ENCODE results near the gene PPP2R2C. TPM values are rescaled to one million over a fixed set of nuclear protein-coding genes. Genes with fewer than 3 reads are reported as not detected.
A peak's percentile ranks its signal among the peaks of the same experiment; 100 is the strongest.

Gene PPP2R2C
- total and polyA plus RNA-seq, 2 donors (not counting 1 experiment from before 2014, with no cell fraction given): 0.10 to 0.17 TPM

DNA sequence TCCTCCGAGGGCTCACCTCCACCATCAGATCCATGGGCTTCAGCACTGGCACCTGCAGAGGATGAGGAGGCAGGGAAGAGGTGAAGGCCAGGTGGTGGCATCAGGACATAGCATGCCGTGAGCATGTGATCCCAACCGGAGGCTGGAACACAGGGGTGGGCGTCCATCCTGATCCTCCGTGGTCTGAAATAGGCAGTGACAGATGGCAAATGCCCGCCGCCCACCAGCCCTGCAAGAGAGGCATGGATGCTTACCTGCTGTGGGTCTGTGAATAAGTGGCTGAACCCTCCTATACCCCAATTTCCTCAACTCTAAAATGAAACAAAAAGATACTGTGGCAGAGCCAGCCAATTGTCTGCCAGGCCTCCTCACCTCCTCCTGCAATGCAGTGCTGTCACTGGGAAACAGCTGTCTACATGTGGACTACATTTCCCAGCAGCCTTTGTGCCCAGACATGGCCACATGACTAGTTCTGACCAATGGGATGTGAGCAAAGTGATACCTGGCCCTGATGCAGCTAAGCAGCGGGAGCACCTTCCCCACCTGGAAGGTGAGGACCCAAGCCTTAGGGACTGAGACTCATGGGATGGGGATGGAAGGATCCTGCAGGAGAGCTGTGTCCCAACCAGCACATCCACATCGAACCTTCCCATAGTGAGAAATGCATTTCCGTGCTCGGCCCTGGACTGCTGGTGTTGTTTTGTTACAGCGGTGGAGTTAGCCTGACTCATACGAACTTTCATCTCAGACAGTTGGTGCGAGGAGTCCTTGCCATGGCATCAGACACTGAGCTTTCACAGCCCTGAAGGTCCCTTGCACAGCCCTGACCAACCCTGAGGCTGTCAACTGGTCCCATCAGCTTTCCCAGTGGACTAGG, 99.5 kb downstream of the PPP2R2C start:
- no peak for TF ChIP-seq CTCF (conservative IDR thresholded peaks at IDR 0.05 in 1 of 2, IDR thresholded peaks at IDR 0.05 in 1 of 2; ENCODE audit: low read depth in 1 of 2, low read length in 2 of 2)
- no peak for TF ChIP-seq EZH2 (IDR thresholded peaks at IDR 0.05; ENCODE audit: low read length, missing control alignments)
- H3K4me3 ChIP-seq (replicated peaks in 1 of 4; ENCODE audit: control extremely low read depth in 1 of 4, insufficient read depth in 1 of 4, low read depth in 3 of 4, low read length in 4 of 4): no peak overlapping the region
- no peaks in the 10 kb centered on the region for H3K27me3 ChIP-seq (ENCODE audit: control insufficient read depth, insufficient read depth, low read length)
- no peaks in the 10 kb centered on the region for H4K20me1 ChIP-seq (ENCODE audit: control insufficient read depth, extremely low read depth, insufficient read depth, low read length)
- H3K36me3 ChIP-seq (ENCODE audit: control insufficient read depth, insufficient read depth, low read length): no peaks in the 10 kb centered on the region
- H3K4me2 ChIP-seq (ENCODE audit: extremely low read depth, insufficient read depth, low read length): no peak overlapping the region
- no peaks in the 10 kb centered on the region for H3K9me3 ChIP-seq (ENCODE audit: control insufficient read depth, insufficient read depth, low read depth, low read length)
- no peaks in the 10 kb centered on the region for H3K79me2 ChIP-seq (ENCODE audit: control insufficient read depth, insufficient read depth, low read length)
- no peak overlapping the region for H2AFZ ChIP-seq (ENCODE audit: low read length)
- peak; percentile 19 to 20 for DNase-seq (ENCODE audit: low read depth in 2 of 2)
- H3K27ac ChIP-seq (ENCODE audit: insufficient read depth, low read length): no peak overlapping the region
- H3K4me1 ChIP-seq (ENCODE audit: control insufficient read depth, extremely low read depth, insufficient read depth, low read length): no peaks in the 10 kb centered on the region
- H3K9ac ChIP-seq (ENCODE audit: insufficient read depth, low read length): no peak overlapping the region

- no peaks in the 10 kb centered on the region for H3K79me2 ChIP-seq (ENCODE audit: control insufficient read depth, insufficient read depth, low read length)
- H3K27ac ChIP-seq (ENCODE audit: insufficient read depth, low read length): no peak overlapping the region
- H3K9me3 ChIP-seq (ENCODE audit: control insufficient read depth, insufficient read depth, low read depth, low read length): no peaks in the 10 kb centered on the region
- no peak overlapping the region for H2AFZ ChIP-seq (ENCODE audit: low read length)
- no peaks in the 10 kb centered on the region for H3K36me3 ChIP-seq (ENCODE audit: control insufficient read depth, insufficient read depth, low read length)
- H4K20me1 ChIP-seq (ENCODE audit: control insufficient read depth, extremely low read depth, insufficient read depth, low read length): no peaks in the 10 kb centered on the region
- H3K4me3 ChIP-seq (replicated peaks in 1 of 4; ENCODE audit: control extremely low read depth in 1 of 4, insufficient read depth in 1 of 4, low read depth in 3 of 4, low read length in 4 of 4): no peak overlapping the region
- H3K4me2 ChIP-seq (ENCODE audit: extremely low read depth, insufficient read depth, low read length): no peak overlapping the region
- H3K4me1 ChIP-seq (ENCODE audit: control insufficient read depth, extremely low read depth, insufficient read depth, low read length): no peaks in the 10 kb centered on the region
- no peak overlapping the region for H3K9ac ChIP-seq (ENCODE audit: insufficient read depth, low read length)
- no peak for DNase-seq (ENCODE audit: low read depth in 2 of 2)
- TF ChIP-seq CTCF (conservative IDR thresholded peaks at IDR 0.05 in 1 of 2, IDR thresholded peaks at IDR 0.05 in 1 of 2; ENCODE audit: low read depth in 1 of 2, low read length in 2 of 2): no peak
- no peak for TF ChIP-seq EZH2 (IDR thresholded peaks at IDR 0.05; ENCODE audit: low read length, missing control alignments)
- H3K27me3 ChIP-seq (ENCODE audit: control insufficient read depth, insufficient read depth, low read length): no peaks in the 10 kb centered on the region
Observed at GRCh38 chr4:6371812-6372211, 100.6 kb downstream of the PPP2R2C start.

- Histone ChIP-seq H3K9me3 (ENCODE audit: control insufficient read depth, insufficient read depth, low read depth, low read length) (no peaks in the 10 kb centered on the region), H3K4me2 (ENCODE audit: extremely low read depth, insufficient read depth, low read length) (no peak overlapping the region), H3K79me2 (ENCODE audit: control insufficient read depth, insufficient read depth, low read length) (no peaks in the 10 kb centered on the region), H3K4me3 (replicated peaks in 1 of 4; ENCODE audit: control extremely low read depth in 1 of 4, insufficient read depth in 1 of 4, low read depth in 3 of 4, low read length in 4 of 4) (no peak overlapping the region), H3K27ac (ENCODE audit: insufficient read depth, low read length) (no peak overlapping the region), H2AFZ (ENCODE audit: low read length) (no peak overlapping the region), H3K36me3 (ENCODE audit: control insufficient read depth, insufficient read depth, low read length) (no peaks in the 10 kb centered on the region), H4K20me1 (ENCODE audit: control insufficient read depth, extremely low read depth, insufficient read depth, low read length) (no peaks in the 10 kb centered on the region), H3K27me3 (ENCODE audit: control insufficient read depth, insufficient read depth, low read length) (no peaks in the 10 kb centered on the region), H3K4me1 (ENCODE audit: control insufficient read depth, extremely low read depth, insufficient read depth, low read length) (no peaks in the 10 kb centered on the region), H3K9ac (ENCODE audit: insufficient read depth, low read length) (no peak overlapping the region)
- no peak for TF ChIP-seq EZH2 (IDR thresholded peaks at IDR 0.05; ENCODE audit: low read length, missing control alignments)
- no peak for TF ChIP-seq CTCF (conservative IDR thresholded peaks at IDR 0.05 in 1 of 2, IDR thresholded peaks at IDR 0.05 in 1 of 2; ENCODE audit: low read depth in 1 of 2, low read length in 2 of 2)
- DNase-seq (ENCODE audit: low read depth in 2 of 2): no peak
Observed at GRCh38 chr4:6371271-6371670, 101.1 kb downstream of the PPP2R2C start.
